GM23338 (cell line): Measurements from ENCODE around the gene KCTD3. TPM values are rescaled to one million over a fixed set of nuclear protein-coding genes. Genes with fewer than 3 reads are reported as not detected.

ENCODE experiments used
- ATAC-seq: fragments of 200-7000 bp; cut with Tn5 transposase; 3 replicates; pipeline ENCODE4 v1.9.1; 2020
- DNase-seq: peaks from one replicate; pipeline ENCODE4 v3.0.0-alpha.2; 2015; ENCODE audit warnings: low spot score
- H2AFZ ChIP-seq: fragments of 200-600 bp; sonication (generic); 2 replicates; pipeline ENCODE4 v1.8.0; 2016; ENCODE audit warnings: antibody characterized with exemption, mild to moderate bottlenecking, moderate library complexity
- H3F3A ChIP-seq: fragments of 200-600 bp; sonication (generic); replicated peaks from 2 replicates; pipeline ENCODE4 v1.8.0; 2017; ENCODE audit warnings: antibody characterized with exemption, mixed run types, low read depth
- H3K27ac ChIP-seq: fragments of 200-600 bp; sonication (generic); 2 replicates; pipeline ENCODE4 v1.6.1; 2016; ENCODE audit warnings: low read depth
- H3K27me3 ChIP-seq: fragments of 200-600 bp; sonication (generic); 2 replicates; pipeline ENCODE4 v1.8.0; 2016; ENCODE audit warnings: mild to moderate bottlenecking, mixed run types, moderate library complexity; ENCODE audit not compliant: insufficient read depth
- H3K36me3 ChIP-seq: fragments of 200-600 bp; sonication (generic); 2 replicates; pipeline ENCODE4 v1.8.0; 2016; ENCODE audit warnings: mild to moderate bottlenecking; ENCODE audit not compliant: insufficient read depth
- H3K4me1 ChIP-seq: fragments of 200-600 bp; sonication (generic); 2 replicates; pipeline ENCODE4 v1.8.0; 2016; ENCODE audit warnings: mild to moderate bottlenecking, moderate library complexity; ENCODE audit not compliant: insufficient read depth
- H3K4me2 ChIP-seq: fragments of 200-600 bp; sonication (generic); 2 replicates; pipeline ENCODE4 v1.7.1; 2017; ENCODE audit warnings: mixed run types
- H3K4me3 ChIP-seq: fragments of 200-600 bp; sonication (generic); 2 replicates; pipeline ENCODE4 v1.6.1; 2016; ENCODE audit warnings: mixed run types
- H3K79me2 ChIP-seq: fragments of 200-600 bp; sonication (generic); replicated peaks from 2 replicates; pipeline ENCODE4 v1.8.0; 2017; ENCODE audit warnings: mild to moderate bottlenecking; ENCODE audit not compliant: insufficient read depth
- H3K9me2 ChIP-seq: fragments of 200-600 bp; sonication (generic); 2 replicates; pipeline ENCODE4 v1.8.0; 2017; ENCODE audit not compliant: insufficient read depth
- H4K20me1 ChIP-seq: fragments of 200-600 bp; sonication (generic); replicated peaks from 2 replicates; pipeline ENCODE4 v1.8.0; 2017; ENCODE audit warnings: mild to moderate bottlenecking; ENCODE audit not compliant: insufficient read depth
- H3K27ac Mint-ChIP-seq: 2 replicates; pipeline ENCODE4 v1.8.0; 2020; ENCODE audit warnings: inconsistent platforms, mild to moderate bottlenecking, moderate library complexity, mixed read lengths
- H3K27me3 Mint-ChIP-seq: 3 replicates; pipeline ENCODE4 v1.8.0; 2022; ENCODE audit warnings: low read depth, mild to moderate bottlenecking, moderate library complexity, mixed read lengths, inconsistent platforms; ENCODE audit not compliant: insufficient read depth, poor library complexity
- H3K36me3 Mint-ChIP-seq: 3 replicates; pipeline ENCODE4 v1.8.0; 2021; ENCODE audit warnings: low read depth, mild to moderate bottlenecking, inconsistent platforms, moderate library complexity, mixed read lengths
- H3K4me1 Mint-ChIP-seq: 3 replicates; pipeline ENCODE4 v1.8.0; 2020; ENCODE audit warnings: mild to moderate bottlenecking, inconsistent platforms, mixed read lengths
- H3K4me3 Mint-ChIP-seq: 3 replicates; pipeline ENCODE4 v1.8.0; 2021; ENCODE audit warnings: moderate library complexity, mild to moderate bottlenecking, inconsistent platforms, mixed read lengths
- H3K9me3 Mint-ChIP-seq: 3 replicates; pipeline ENCODE4 v1.8.0; 2020; ENCODE audit warnings: moderate library complexity, mild to moderate bottlenecking, inconsistent platforms, mixed read lengths
- CREB1 ChIP-seq: fragments of 250-450 bp; sonication (Bioruptor Pico); IDR thresholded peaks from 2 replicates; pipeline ENCODE4 v1.5.0; 2020; ENCODE audit warnings: low read depth, mild to moderate bottlenecking, moderate library complexity
- CTCF ChIP-seq, 2 experiments: fragments of 200-600 bp in 1 of 2; sonication (generic) in 1 of 2; conservative IDR thresholded peaks; 2 replicates each; pipeline versions ENCODE4 v1.5.1 to v1.6.1; 2016 to 2017; ENCODE audit warnings: antibody characterized with exemption in 2 of 2, low read depth in 2 of 2, mild to moderate bottlenecking in 2 of 2, moderate library complexity in 1 of 2
- ETS1 ChIP-seq: IDR thresholded peaks from 2 replicates; pipeline ENCODE4 v1.6.1; 2016; ENCODE audit warnings: antibody characterized with exemption
- EZH2 ChIP-seq: fragments of 200-600 bp; sonication (generic); IDR thresholded peaks from one replicate; pipeline ENCODE4 v1.8.0; 2017; ENCODE audit warnings: antibody characterized with exemption, mild to moderate bottlenecking, low read depth; ENCODE audit not compliant: unreplicated experiment
- EZH2phosphoT487 ChIP-seq: fragments of 200-600 bp; sonication (generic); IDR thresholded peaks from one replicate; pipeline ENCODE4 v1.8.1; 2018; ENCODE audit warnings: antibody characterized with exemption; ENCODE audit not compliant: unreplicated experiment
- JUNB ChIP-seq: IDR thresholded peaks from one replicate; pipeline ENCODE4 v1.6.1; 2016; ENCODE audit warnings: antibody characterized with exemption; ENCODE audit not compliant: unreplicated experiment
- NANOG ChIP-seq: IDR thresholded peaks from 2 replicates; pipeline ENCODE4 v1.6.1; 2016; ENCODE audit warnings: antibody characterized with exemption, borderline replicate concordance
- POLR2AphosphoS5 ChIP-seq: IDR thresholded peaks from 2 replicates; pipeline ENCODE4 v1.6.1; 2016; ENCODE audit warnings: antibody characterized with exemption, low read depth
- REST ChIP-seq: IDR thresholded peaks from one replicate; pipeline ENCODE4 v1.6.1; 2018; ENCODE audit warnings: antibody characterized with exemption; ENCODE audit not compliant: unreplicated experiment
- STAT1 ChIP-seq: IDR thresholded peaks from one replicate; pipeline ENCODE4 v1.6.1; 2016; ENCODE audit warnings: antibody characterized with exemption; ENCODE audit not compliant: unreplicated experiment
- ZNF114 ChIP-seq: fragments of 250-450 bp; sonication (Bioruptor Pico); IDR thresholded peaks from 2 replicates; pipeline ENCODE4 v1.5.0; 2020; ENCODE audit warnings: mild to moderate bottlenecking, moderate library complexity
- ZNF331 ChIP-seq: fragments of 250-450 bp; sonication (Bioruptor Pico); IDR thresholded peaks from 2 replicates; pipeline ENCODE4 v1.5.0; 2020; ENCODE audit warnings: low read depth, mild to moderate bottlenecking, moderate library complexity
- ZNF462 ChIP-seq: fragments of 250-450 bp; sonication (Bioruptor Pico); IDR thresholded peaks from 2 replicates; pipeline ENCODE4 v1.5.0; 2020; ENCODE audit warnings: mild to moderate bottlenecking, moderate library complexity
- polyA plus RNA-seq: library from polyadenylated mRNA; unstranded; fragments of >200 nt; fragmentation: Nextera tagmentation; extraction: Ambion mirVana; gene quantifications from 2 replicates; pipeline ENCODE4 v1.2.1, GENCODE V29; 2016
- total RNA-seq: library from RNA; depleted of rRNA; stranded (reverse); fragments of >200 nt; shearing (Covaris generic); gene quantifications from 2 replicates; pipeline ENCODE4 v1.2.3, GENCODE V29; 2014

KCTD3 gene
- total and polyA plus RNA-seq, 2 experiments from 2014 or later: 29.4 to 60.3 TPM

GRCh38 chr1:215518594-215518993, 48.5 kb upstream of the KCTD3 start:
- H3K27ac Mint-ChIP-seq: no peak overlapping the region
- no peaks in the 10 kb centered on the region; the same call in 2 of the 3 replicates for H3K4me1 Mint-ChIP-seq

More at GRCh38 chr1:215518594-215518993, 48.5 kb upstream of the KCTD3 start:
- no peaks in the 10 kb centered on the region for H3K9me2 ChIP-seq
- no peak for TF ChIP-seq ZNF462 (CRISPR knock-in tag)
- no peak for TF ChIP-seq ZNF114 (CRISPR knock-in tag)
- TF ChIP-seq ZNF331 (CRISPR knock-in tag): no peak
- no peak for TF ChIP-seq CREB1 (CRISPR knock-in tag)
- TF ChIP-seq CTCF (conservative IDR thresholded peaks at IDR 0.05; ENCODE audit: low read depth in 2 of 2): no peak
- TF ChIP-seq JUNB: no peak
- no peak for TF ChIP-seq ETS1
- TF ChIP-seq STAT1: no peak
- TF ChIP-seq POLR2AphosphoS5: no peak
- no peak for TF ChIP-seq NANOG
- TF ChIP-seq EZH2: no peak
- TF ChIP-seq REST: no peak
- no peak for TF ChIP-seq EZH2phosphoT487
- H3K27ac ChIP-seq: no peak overlapping the region
- ATAC-seq (no peak), DNase-seq (no peak)
- H3K4me3 ChIP-seq: no peak overlapping the region
- no peaks in the 10 kb centered on the region for H3K4me1 ChIP-seq
- no peaks in the 10 kb centered on the region for H3F3A ChIP-seq
- no peaks in the 10 kb centered on the region for H3K27me3 ChIP-seq
- no peaks in the 10 kb centered on the region for H3K36me3 ChIP-seq
- Mint-ChIP-seq H3K4me3 (no peak overlapping the region), H3K9me3 (no peaks in the 10 kb centered on the region), H3K27me3 (no peaks in the 10 kb centered on the region), H3K36me3 (no peaks in the 10 kb centered on the region)
- no peak overlapping the region for H2AFZ ChIP-seq
- no peaks in the 10 kb centered on the region for H3K79me2 ChIP-seq
- H4K20me1 ChIP-seq: no peaks in the 10 kb centered on the region
- H3K4me2 ChIP-seq: no peak overlapping the region
